CD4-positive, alpha-beta T cell (primary cell): Measurements from ENCODE around the gene LARGE1. TPM values are rescaled to one million over a fixed set of nuclear protein-coding genes. Genes with fewer than 3 reads are reported as not detected.

Experiments
- ATAC-seq: fragments of 200-7000 bp; cut with Tn5 transposase; one replicate; pipeline ENCODE4 v1.10.0; 2022; ENCODE audit warnings: mild to moderate bottlenecking; ENCODE audit not compliant: poor library complexity
- CTCF ChIA-PET: fragments of 350-600 bp; sonication (Branson Sonifier 250); formaldehyde crosslinking; loops from one replicate; lab custom pipeline; 2021; ENCODE audit warnings: antibody characterized with exemption, inconsistent platforms; lab: Charles Lee
- POLR2A ChIA-PET: fragments of 350-600 bp; sonication (Branson Sonifier 250); formaldehyde crosslinking; loops from one replicate; lab custom pipeline; 2021; ENCODE audit warnings: antibody characterized with exemption, inconsistent platforms; lab: Charles Lee
- DNase-seq, 14 experiments: peaks; one replicate each; pipeline ENCODE4 v3.0.0-alpha.2; 2013 to 2020; ENCODE audit warnings: mixed read lengths in 2 of 14
- H3K27ac ChIP-seq, 2 donors: one replicate each; pipeline versions ENCODE4 v1.5.1 to v1.7.0; 2013; ENCODE audit warnings: low read length in 2 of 2, low read depth in 1 of 2, mild to moderate bottlenecking in 1 of 2
- H3K27me3 ChIP-seq, 2 experiments: 1 replicate in 1 of 2; 2 replicates in 1 of 2; pipeline versions ENCODE4 v1.6.1 to v1.7.0; 2013; ENCODE audit warnings: low read length in 2 of 2, control low read depth in 1 of 2, mild to moderate bottlenecking in 1 of 2, moderate library complexity in 1 of 2; ENCODE audit not compliant: insufficient read depth in 2 of 2, control insufficient read depth in 1 of 2
- H3K36me3 ChIP-seq: one replicate; pipeline ENCODE4 v1.6.1; 2013; ENCODE audit warnings: low read length, control low read depth; ENCODE audit not compliant: insufficient read depth
- H3K4me1 ChIP-seq: one replicate; pipeline ENCODE4 v1.6.1; 2013; ENCODE audit warnings: low read length, control low read depth; ENCODE audit not compliant: insufficient read depth
- H3K4me3 ChIP-seq: one replicate; pipeline ENCODE4 v1.5.1; 2013; ENCODE audit warnings: mild to moderate bottlenecking, low read length, moderate library complexity
- H3K9me3 ChIP-seq, 2 experiments: 1 replicate in 1 of 2; 2 replicates in 1 of 2; pipeline versions ENCODE4 v1.6.1 to v1.7.0; 2013; ENCODE audit warnings: low read length in 2 of 2, mild to moderate bottlenecking in 2 of 2, control low read depth in 1 of 2, moderate library complexity in 1 of 2; ENCODE audit not compliant: control insufficient read depth in 1 of 2, insufficient read depth in 1 of 2
- H3K27ac Mint-ChIP-seq: one replicate; pipeline ENCODE4 v1.8.0; 2020; ENCODE audit warnings: mixed read lengths
- H3K27me3 Mint-ChIP-seq: one replicate; pipeline ENCODE4 v1.8.0; 2021; ENCODE audit warnings: mixed read lengths
- H3K36me3 Mint-ChIP-seq: one replicate; pipeline ENCODE4 v1.8.0; 2021; ENCODE audit warnings: low read depth, mixed read lengths
- H3K4me1 Mint-ChIP-seq: one replicate; pipeline ENCODE4 v1.8.0; 2021; ENCODE audit warnings: low read depth, mixed read lengths
- H3K4me3 Mint-ChIP-seq: one replicate; pipeline ENCODE4 v1.8.0; 2020; ENCODE audit warnings: mild to moderate bottlenecking, mixed read lengths
- H3K9me3 Mint-ChIP-seq: one replicate; pipeline ENCODE4 v1.8.0; 2020; ENCODE audit warnings: mixed read lengths
- intact Hi-C, 2 experiments: fragments of 100-400 bp; cut with DNase I in 1 of 2; cut with micrococcal nuclease in 1 of 2; formaldehyde crosslinking; loops; one replicate each; pipeline versions ENCODE4 v1.15.1 to v1.9.0; 2023 to 2025; cut with DNase I, micrococcal nuclease
- total RNA-seq, 174 experiments: library from RNA in 2 of 174; stranded (reverse) in 2 of 174; gene quantifications; one replicate each; pipeline ENCODE4 v1.2.3 and lab custom pipeline; 2021 to 2026
- TF ChIP-seq, protein P1 (sequence below): fragments of 200-600 bp; IDR thresholded peaks from one replicate; pipeline ENCODE4 v1.8.0; 2022; ENCODE audit warnings: antibody characterized with exemption, mild to moderate bottlenecking

Gene LARGE1
- total RNA-seq, 2 experiments from 2014 or later: 0.14 to 0.70 TPM

DNA sequence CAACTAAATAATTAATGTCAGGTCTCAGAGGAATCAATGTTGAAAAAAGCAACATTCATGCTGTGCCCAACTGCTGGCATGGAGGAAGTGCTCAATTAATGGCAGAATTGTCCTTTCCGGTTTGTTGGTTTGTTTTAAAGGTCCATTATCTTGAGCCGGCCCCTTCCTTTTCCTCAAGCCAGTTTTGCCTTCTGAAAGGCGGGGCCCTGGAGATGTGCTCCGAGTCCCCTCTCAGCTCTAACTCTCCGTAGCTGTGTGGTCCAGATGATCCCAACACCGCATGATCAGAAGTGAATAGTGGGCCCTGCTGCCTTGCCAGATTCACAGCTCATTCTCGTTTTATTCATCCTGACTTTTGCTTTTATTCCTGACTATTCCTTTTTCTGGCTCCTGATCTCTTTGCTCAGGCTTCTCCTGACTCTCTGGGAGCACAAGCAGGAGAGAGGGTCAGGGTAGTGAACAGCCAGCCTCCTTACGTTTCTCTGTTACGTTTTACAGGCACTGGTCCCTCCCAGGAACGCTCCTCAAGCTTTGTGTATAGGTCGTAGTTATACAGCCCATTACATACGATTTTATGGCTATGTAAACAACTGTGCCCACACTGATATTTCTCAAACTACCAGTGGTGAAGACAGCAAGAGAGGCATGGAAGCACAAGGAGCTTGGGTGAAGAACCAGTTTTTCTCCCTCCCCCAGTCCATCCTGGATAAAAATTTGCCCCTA, 265.9 kb downstream of the LARGE1 start:
- H3K36me3 ChIP-seq: no peaks in the 10 kb centered on the region
- intact Hi-C loops: no loop called here
- H3K4me3 ChIP-seq: no peak overlapping the region
- ChIA-PET POLR2A (no interaction called here), CTCF (no interaction called here)
- Mint-ChIP-seq H3K4me1 (no peaks in the 10 kb centered on the region), H3K27me3 (no peaks in the 10 kb centered on the region), H3K9me3 (peaks cover 31% of the 10 kb centered on the region), H3K4me3 (no peak overlapping the region), H3K27ac (no peak overlapping the region), H3K36me3 (no peaks in the 10 kb centered on the region)
- H3K27me3 ChIP-seq: no peaks in the 10 kb centered on the region
- DNase-seq: no peak
- no peaks in the 10 kb centered on the region for H3K4me1 ChIP-seq
- ATAC-seq: no peak
- H3K27ac ChIP-seq: no peak overlapping the region
- TF ChIP-seq, protein P1, sequence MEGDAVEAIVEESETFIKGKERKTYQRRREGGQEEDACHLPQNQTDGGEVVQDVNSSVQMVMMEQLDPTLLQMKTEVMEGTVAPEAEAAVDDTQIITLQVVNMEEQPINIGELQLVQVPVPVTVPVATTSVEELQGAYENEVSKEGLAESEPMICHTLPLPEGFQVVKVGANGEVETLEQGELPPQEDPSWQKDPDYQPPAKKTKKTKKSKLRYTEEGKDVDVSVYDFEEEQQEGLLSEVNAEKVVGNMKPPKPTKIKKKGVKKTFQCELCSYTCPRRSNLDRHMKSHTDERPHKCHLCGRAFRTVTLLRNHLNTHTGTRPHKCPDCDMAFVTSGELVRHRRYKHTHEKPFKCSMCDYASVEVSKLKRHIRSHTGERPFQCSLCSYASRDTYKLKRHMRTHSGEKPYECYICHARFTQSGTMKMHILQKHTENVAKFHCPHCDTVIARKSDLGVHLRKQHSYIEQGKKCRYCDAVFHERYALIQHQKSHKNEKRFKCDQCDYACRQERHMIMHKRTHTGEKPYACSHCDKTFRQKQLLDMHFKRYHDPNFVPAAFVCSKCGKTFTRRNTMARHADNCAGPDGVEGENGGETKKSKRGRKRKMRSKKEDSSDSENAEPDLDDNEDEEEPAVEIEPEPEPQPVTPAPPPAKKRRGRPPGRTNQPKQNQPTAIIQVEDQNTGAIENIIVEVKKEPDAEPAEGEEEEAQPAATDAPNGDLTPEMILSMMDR: no peak
- H3K9me3 ChIP-seq: peaks cover 0 to 17% of the 10 kb centered on the region in 2 experiments

DNA sequence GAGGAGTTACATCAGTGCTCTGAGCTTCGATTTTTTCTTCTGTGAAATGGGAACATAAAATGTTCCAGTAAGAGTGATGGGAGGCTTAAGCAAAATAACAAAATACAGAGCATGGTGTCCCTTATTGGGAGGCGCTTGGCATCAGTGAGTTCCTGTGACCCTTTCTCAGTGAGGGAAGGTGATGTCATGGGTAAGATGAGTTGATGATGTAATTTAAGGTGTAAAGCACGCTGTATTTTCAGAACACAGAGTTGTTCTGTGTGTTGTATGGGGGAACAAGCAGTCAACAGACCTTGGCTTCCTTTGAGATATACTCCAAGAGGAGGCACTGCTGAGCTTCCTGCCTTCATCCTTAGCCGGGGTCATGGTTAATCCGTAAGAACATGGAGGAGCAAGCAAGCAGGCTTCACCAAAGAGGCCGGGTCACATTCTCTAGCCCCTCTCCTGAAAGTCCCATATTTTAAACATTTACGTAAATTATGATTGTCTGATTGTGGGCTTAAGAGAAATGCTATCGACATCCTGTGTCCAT, 266.7 kb downstream of the LARGE1 start:
- no peak overlapping the region for H3K4me3 ChIP-seq
- no peaks in the 10 kb centered on the region for H3K27me3 ChIP-seq
- H3K36me3 Mint-ChIP-seq: no peaks in the 10 kb centered on the region
- ChIA-PET POLR2A (no interaction called here), CTCF (no interaction called here)
- peaks cover 0 to 17% of the 10 kb centered on the region in 2 experiments for H3K9me3 ChIP-seq
- no peaks in the 10 kb centered on the region for H3K36me3 ChIP-seq
- no peaks in the 10 kb centered on the region for H3K4me1 Mint-ChIP-seq
- no peak overlapping the region for H3K27ac Mint-ChIP-seq
- no peaks in the 10 kb centered on the region for H3K4me1 ChIP-seq
- no peak for DNase-seq
- intact Hi-C loops: no loop called here
- TF ChIP-seq, protein P1: no peak
- H3K27me3 Mint-ChIP-seq: no peaks in the 10 kb centered on the region
- H3K4me3 Mint-ChIP-seq: no peak overlapping the region
- peaks cover 28% of the 10 kb centered on the region for H3K9me3 Mint-ChIP-seq
- no peak for ATAC-seq
- no peak overlapping the region for H3K27ac ChIP-seq

DNA sequence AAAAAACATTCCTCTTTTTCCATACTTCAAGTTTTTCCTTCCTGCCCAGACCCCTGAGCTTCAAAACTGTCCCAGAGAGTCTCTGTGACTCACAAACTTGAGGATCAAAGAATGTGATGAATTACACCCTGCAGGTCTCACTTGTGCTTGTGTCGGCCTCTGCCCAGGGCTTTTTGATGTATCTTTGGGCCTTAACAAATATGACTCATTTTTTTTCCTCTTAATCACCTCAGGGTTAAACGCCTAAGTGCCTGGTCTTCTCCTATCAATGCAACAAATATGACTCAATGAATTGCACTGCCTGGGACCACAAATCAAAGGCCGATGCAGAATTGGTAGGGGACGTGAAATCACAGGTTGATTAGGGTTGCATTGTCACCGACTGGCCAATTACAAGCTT, 267.7 kb downstream of the LARGE1 start:
- H3K9me3 Mint-ChIP-seq: peaks cover 25% of the 10 kb centered on the region
- no peak overlapping the region for H3K4me3 Mint-ChIP-seq
- H3K27me3 Mint-ChIP-seq: no peaks in the 10 kb centered on the region
- no peaks in the 10 kb centered on the region for H3K36me3 Mint-ChIP-seq
- Histone ChIP-seq H3K4me1 (no peaks in the 10 kb centered on the region), H3K9me3 (peaks cover 0 to 17% of the 10 kb centered on the region in 2 experiments), H3K4me3 (no peak overlapping the region), H3K27me3 (no peaks in the 10 kb centered on the region), H3K27ac (no peak overlapping the region), H3K36me3 (no peaks in the 10 kb centered on the region)
- no peak for ATAC-seq
- H3K4me1 Mint-ChIP-seq: no peaks in the 10 kb centered on the region
- TF ChIP-seq, protein P1: no peak
- CTCF ChIA-PET: no interaction called here
- intact Hi-C loops: no loop called here
- H3K27ac Mint-ChIP-seq: no peak overlapping the region
- DNase-seq: no peak
- POLR2A ChIA-PET: no interaction called here
